ENCODE results near the gene PPP1R3D. TPM values are rescaled to one million over a fixed set of nuclear protein-coding genes. Genes with fewer than 3 reads are reported as not detected.
"Not testable (repeated sequence)": the region's sequence is repeated elsewhere in the genome, so short reads cannot be mapped to it uniquely, and the experiment has no call there.

The PPP1R3D gene
- total RNA-seq, 1 experiment from 2014 or later: 7.4 TPM

GRCh38 chr20:59961423-59961822 lies 21.3 kb upstream of the PPP1R3D start:
- H3K27me3 ChIP-seq (replicated peaks): peaks cover 20% of the 10 kb centered on the region
- H3K4me1 ChIP-seq (replicated peaks): no peaks in the 10 kb centered on the region
- no peaks in the 10 kb centered on the region for H3K36me3 ChIP-seq
- DNase-seq (ENCODE audit: low read depth in 1 of 2, low spot score in 2 of 2): no peak
- no peak overlapping the region for H3K4me3 ChIP-seq
- H3K9me3 ChIP-seq (replicated peaks): no peaks in the 10 kb centered on the region
- no peak overlapping the region for H3K27ac ChIP-seq

GRCh38 chr20:59958626-59959025 lies 18.5 kb upstream of the PPP1R3D start:
- DNase-seq (ENCODE audit: low read depth in 1 of 2, low spot score in 2 of 2): no peak
- no peak overlapping the region for H3K27ac ChIP-seq

DNA sequence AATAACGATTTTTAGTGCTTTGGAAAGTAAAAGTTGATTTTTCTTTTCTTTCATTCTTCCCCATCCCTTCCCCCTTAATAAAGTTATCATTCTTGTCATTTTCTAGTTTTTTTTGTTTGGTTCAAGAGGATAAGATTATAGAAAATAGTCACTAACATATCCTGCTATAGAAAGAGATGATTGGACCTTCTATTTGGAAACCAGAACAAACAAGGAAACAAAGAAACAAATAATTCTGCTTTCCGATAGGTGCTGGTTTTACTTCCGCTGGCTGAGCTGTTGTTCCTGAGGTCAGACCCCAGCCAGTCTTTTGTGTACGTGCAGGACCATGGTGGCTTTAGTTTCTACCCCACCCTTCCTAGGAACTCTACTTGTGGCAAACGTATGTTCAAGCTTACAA lies 18.0 kb upstream of the PPP1R3D start, which contains the start of gene CDH26:
CDH26 (plus strand) TSS at position 301 of the 400 bp plus-strand sequence. CDS start 304 bp downstream, outside the sequence.
- Histone ChIP-seq H3K27me3 (replicated peaks) (peaks cover 18% of the 10 kb centered on the region), H3K9me3 (replicated peaks) (no peaks in the 10 kb centered on the region), H3K36me3 (no peaks in the 10 kb centered on the region), H3K4me1 (replicated peaks) (no peaks in the 10 kb centered on the region), H3K4me3 (no peak within 1 kb of the TSS), H3K27ac (no peak within 1 kb of the TSS)
- no peak for DNase-seq (ENCODE audit: low read depth in 1 of 2, low spot score in 2 of 2)

More at GRCh38 chr20:59958626-59959025, 18.5 kb upstream of the PPP1R3D start:
- H3K36me3 ChIP-seq: no peaks in the 10 kb centered on the region
- H3K9me3 ChIP-seq (replicated peaks): no peaks in the 10 kb centered on the region
- peaks cover 18% of the 10 kb centered on the region for H3K27me3 ChIP-seq (replicated peaks)
- H3K4me1 ChIP-seq (replicated peaks): no peaks in the 10 kb centered on the region
- H3K4me3 ChIP-seq: no peak overlapping the region

- peaks cover 18% of the 10 kb centered on the region for H3K27me3 ChIP-seq (replicated peaks)
- not testable (repeated sequence) for H3K4me3 ChIP-seq; DNase-seq (ENCODE audit: low read depth in 1 of 2, low spot score in 2 of 2); H3K4me1 ChIP-seq (replicated peaks); H3K36me3 ChIP-seq; H3K27ac ChIP-seq; H3K9me3 ChIP-seq (replicated peaks)
These were observed 17.5 kb upstream of the PPP1R3D start for GRCh38 chr20:59957568-59957967.

GRCh38 chr20:59955131-59955796 lies 15.2 kb upstream of the PPP1R3D start:
- Histone ChIP-seq H3K36me3 (no peaks in the 10 kb centered on the region), H3K9me3 (replicated peaks) (no peaks in the 10 kb centered on the region), H3K27me3 (replicated peaks) (peaks cover 6% of the 10 kb centered on the region), H3K27ac (no peak overlapping the region), H3K4me1 (replicated peaks) (peaks cover 22% of the 10 kb centered on the region), H3K4me3 (no peak overlapping the region)
- DNase-seq (ENCODE audit: low read depth in 1 of 2, low spot score in 2 of 2): peak in 1 of 2 experiments; percentile 21

GRCh38 chr20:59954718-59955117 lies 14.6 kb upstream of the PPP1R3D start:
- no peaks in the 10 kb centered on the region for H3K36me3 ChIP-seq
- no peak overlapping the region for H3K27ac ChIP-seq
- H3K27me3 ChIP-seq (replicated peaks): peaks cover 5% of the 10 kb centered on the region; the same call in 1 of the 2 replicates
- no peak for DNase-seq (ENCODE audit: low read depth in 1 of 2, low spot score in 2 of 2)
- H3K4me3 ChIP-seq: no peak overlapping the region
- H3K9me3 ChIP-seq (replicated peaks): no peaks in the 10 kb centered on the region
- peaks cover 23% of the 10 kb centered on the region for H3K4me1 ChIP-seq (replicated peaks)

DNA sequence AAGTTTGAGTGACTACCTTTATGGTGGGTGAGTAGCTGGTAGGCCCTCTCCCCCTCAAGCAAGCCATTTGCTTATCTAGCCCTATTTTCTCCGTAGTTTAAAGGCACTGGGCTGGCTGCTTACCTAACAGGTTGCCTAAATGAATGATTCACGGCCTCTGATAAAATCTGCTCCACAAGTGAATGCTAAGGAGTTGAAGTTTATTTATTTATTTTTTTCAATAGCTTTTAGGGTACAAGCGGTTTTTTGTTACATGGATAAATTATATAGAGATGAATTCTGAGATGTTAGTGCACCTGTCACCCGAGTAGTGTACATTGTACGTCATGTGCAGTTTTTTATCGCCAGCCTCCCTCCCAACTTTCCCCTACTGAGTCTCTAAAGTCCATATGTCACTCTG lies 9.8 kb upstream of the PPP1R3D start:
- no peak for DNase-seq (ENCODE audit: low read depth in 1 of 2, low spot score in 2 of 2)
- Histone ChIP-seq H3K9me3 (replicated peaks) (no peaks in the 10 kb centered on the region), H3K27ac (no peak overlapping the region), H3K27me3 (replicated peaks) (no peaks in the 10 kb centered on the region), H3K4me3 (no peak overlapping the region), H3K4me1 (replicated peaks) (peaks cover 28% of the 10 kb centered on the region), H3K36me3 (peaks cover 9% of the 10 kb centered on the region)

GRCh38 chr20:59948828-59949720 lies 9.0 kb upstream of the PPP1R3D start:
- peak in 1 of 2 experiments; percentile 51 for DNase-seq (ENCODE audit: low read depth in 1 of 2, low spot score in 2 of 2)
- Histone ChIP-seq H3K36me3 (peaks cover 17% of the 10 kb centered on the region), H3K27ac (no peak overlapping the region), H3K27me3 (replicated peaks) (no peaks in the 10 kb centered on the region), H3K4me3 (no peak overlapping the region), H3K9me3 (replicated peaks) (no peaks in the 10 kb centered on the region), H3K4me1 (replicated peaks) (peaks cover 28% of the 10 kb centered on the region)

GRCh38 chr20:59948212-59948611 lies 8.1 kb upstream of the PPP1R3D start:
- peaks cover 28% of the 10 kb centered on the region for H3K4me1 ChIP-seq (replicated peaks)
- DNase-seq (ENCODE audit: low read depth in 1 of 2, low spot score in 2 of 2): no peak
- H3K27me3 ChIP-seq (replicated peaks): no peaks in the 10 kb centered on the region
- H3K9me3 ChIP-seq (replicated peaks): no peaks in the 10 kb centered on the region
- no peak overlapping the region for H3K4me3 ChIP-seq
- H3K36me3 ChIP-seq: peaks cover 24% of the 10 kb centered on the region
- H3K27ac ChIP-seq: no peak overlapping the region

DNA sequence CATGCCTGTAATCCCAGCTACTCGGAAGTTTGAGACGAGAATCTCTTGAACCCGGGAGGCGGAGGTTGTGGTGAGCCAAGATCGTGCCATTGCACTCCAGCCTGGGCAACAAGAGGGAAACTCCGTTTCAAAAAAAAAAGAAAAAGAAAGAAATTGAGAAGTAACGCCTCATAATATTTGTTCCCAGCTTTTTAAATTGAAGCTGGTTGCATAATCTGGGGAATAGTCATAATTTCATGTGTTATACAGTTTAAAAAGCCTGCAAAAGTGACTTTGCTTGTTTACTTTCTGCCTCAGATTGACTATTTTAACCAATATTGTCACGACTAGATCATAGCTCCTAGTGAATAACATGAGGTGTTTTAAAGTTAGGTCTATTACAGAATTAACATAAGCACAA lies 7.3 kb upstream of the PPP1R3D start:
- DNase-seq (ENCODE audit: low read depth in 1 of 2, low spot score in 2 of 2): no peak
- H3K36me3 ChIP-seq: peaks cover 32% of the 10 kb centered on the region

GRCh38 chr20:59945731-59946130 lies 5.6 kb upstream of the PPP1R3D start:
- DNase-seq (ENCODE audit: low read depth in 1 of 2, low spot score in 2 of 2): no peak
- H3K36me3 ChIP-seq: peaks cover 40% of the 10 kb centered on the region
- no peak overlapping the region for H3K27ac ChIP-seq
- H3K4me3 ChIP-seq: no peak overlapping the region
- peaks cover 10% of the 10 kb centered on the region for H3K4me1 ChIP-seq (replicated peaks)
- H3K9me3 ChIP-seq (replicated peaks): no peaks in the 10 kb centered on the region
- H3K27me3 ChIP-seq (replicated peaks): no peaks in the 10 kb centered on the region

More for the DNA sequence above, 7.3 kb upstream of the PPP1R3D start:
- H3K27ac ChIP-seq: no peak overlapping the region
- H3K4me1 ChIP-seq (replicated peaks): peaks cover 24% of the 10 kb centered on the region
- no peak overlapping the region for H3K4me3 ChIP-seq
- no peaks in the 10 kb centered on the region for H3K27me3 ChIP-seq (replicated peaks)
- no peaks in the 10 kb centered on the region for H3K9me3 ChIP-seq (replicated peaks)

DNA sequence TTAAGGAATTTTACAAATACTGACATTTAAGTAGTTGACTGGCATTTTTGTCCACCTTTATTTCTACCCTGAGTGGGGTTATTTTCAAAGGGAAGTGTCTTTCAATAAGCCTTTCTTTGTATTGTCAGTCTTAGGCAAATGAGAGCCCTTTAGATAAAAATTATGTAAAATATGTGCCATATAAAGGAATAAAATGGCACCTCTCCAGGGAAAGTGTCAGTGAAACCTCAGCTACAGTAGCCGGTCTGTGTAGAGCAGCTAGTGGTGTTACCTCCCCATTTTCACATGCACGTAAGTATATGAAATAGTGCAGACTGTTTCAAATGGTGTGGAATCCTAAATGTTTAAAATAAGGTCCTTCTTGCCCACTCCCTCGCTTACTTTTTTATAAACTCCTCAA lies 5.1 kb upstream of the PPP1R3D start:
- no peak for DNase-seq (ENCODE audit: low read depth in 1 of 2, low spot score in 2 of 2)

GRCh38 chr20:59944726-59945125 lies 4.6 kb upstream of the PPP1R3D start:
- H3K9me3 ChIP-seq (replicated peaks): no peaks in the 10 kb centered on the region; the same call in 1 of the 2 replicates
- DNase-seq (ENCODE audit: low read depth in 1 of 2, low spot score in 2 of 2): no peak
- H3K36me3 ChIP-seq: peaks cover 41% of the 10 kb centered on the region
- no peaks in the 10 kb centered on the region for H3K27me3 ChIP-seq (replicated peaks)
- H3K4me1 ChIP-seq (replicated peaks): peaks cover 5% of the 10 kb centered on the region
- no peak overlapping the region for H3K4me3 ChIP-seq
- H3K27ac ChIP-seq: no peak overlapping the region

More for the DNA sequence above, 5.1 kb upstream of the PPP1R3D start:
- H3K27me3 ChIP-seq (replicated peaks): no peaks in the 10 kb centered on the region
- no peak overlapping the region for H3K27ac ChIP-seq
- H3K4me3 ChIP-seq: no peak overlapping the region
- H3K36me3 ChIP-seq: peaks cover 40% of the 10 kb centered on the region
- peaks cover 4% of the 10 kb centered on the region for H3K4me1 ChIP-seq (replicated peaks)
- no peaks in the 10 kb centered on the region for H3K9me3 ChIP-seq (replicated peaks)

DNA sequence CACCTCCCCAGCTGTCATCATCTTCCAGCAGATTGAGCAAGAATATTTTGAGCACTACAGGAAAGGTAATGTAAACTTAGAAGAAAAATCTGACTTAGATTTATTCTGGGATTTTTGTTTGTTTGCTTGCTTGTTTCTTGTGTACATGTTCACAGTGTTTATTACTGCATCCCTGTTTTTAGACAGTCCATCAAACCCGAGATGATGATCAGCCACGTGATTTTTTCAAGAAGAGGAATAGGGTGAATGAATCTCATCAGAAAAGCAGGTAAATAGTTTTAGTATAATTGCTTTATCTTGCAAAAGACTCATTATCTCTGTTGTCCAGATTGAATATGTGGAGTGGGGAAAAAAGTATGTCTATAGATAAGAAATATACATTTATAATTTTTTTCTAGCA lies 2.1 kb upstream of the PPP1R3D start:
- no peaks in the 10 kb centered on the region for H3K27me3 ChIP-seq (replicated peaks)
- no peak for DNase-seq (ENCODE audit: low read depth in 1 of 2, low spot score in 2 of 2)
- H3K36me3 ChIP-seq: peaks cover 52% of the 10 kb centered on the region
- no peak overlapping the region for H3K27ac ChIP-seq
- H3K4me1 ChIP-seq (replicated peaks): peaks cover 20% of the 10 kb centered on the region
- H3K9me3 ChIP-seq (replicated peaks): no peaks in the 10 kb centered on the region; the same call in 1 of the 2 replicates
- H3K4me3 ChIP-seq: no peak overlapping the region

Data from SJSA1 (cell line).